Natural killer cell (primary cell): Measurements from ENCODE around the gene VEPH1. TPM values are rescaled to one million over a fixed set of nuclear protein-coding genes. Genes with fewer than 3 reads are reported as not detected.

Experiments
- ATAC-seq, 3 donors: fragments of 150-1000 bp in 2 of 3; fragments of 200-7000 bp in 1 of 3; cut with Tn5 transposase; 1 replicate in 1 of 3; 2 replicates in 2 of 3; pipeline ENCODE4 v1.10.0; 2021; ENCODE audit warnings: mild to moderate bottlenecking in 2 of 3, moderate library complexity in 2 of 3
- DNase-seq, 2 donors: peaks; one replicate each; pipeline versions ENCODE4 v3.0.0 to v3.0.0-alpha.2; 2013 to 2021; ENCODE audit warnings: mixed read lengths in 1 of 2
- H3K27ac ChIP-seq: one replicate; pipeline ENCODE4 v1.5.1; 2013; ENCODE audit warnings: mild to moderate bottlenecking, low read length
- H3K27me3 ChIP-seq: one replicate; pipeline ENCODE4 v1.6.1; 2013; ENCODE audit warnings: low read length; ENCODE audit not compliant: control insufficient read depth, insufficient read depth
- H3K36me3 ChIP-seq: one replicate; pipeline ENCODE4 v1.6.1; 2013; ENCODE audit warnings: low read length; ENCODE audit not compliant: control insufficient read depth, insufficient read depth
- H3K4me1 ChIP-seq: one replicate; pipeline ENCODE4 v1.6.1; 2013; ENCODE audit warnings: low read length; ENCODE audit not compliant: control insufficient read depth, insufficient read depth
- H3K4me3 ChIP-seq: one replicate; pipeline ENCODE4 v1.5.1; 2013; ENCODE audit warnings: low read length
- H3K9me3 ChIP-seq: one replicate; pipeline ENCODE4 v1.6.1; 2013; ENCODE audit warnings: low read length; ENCODE audit not compliant: control insufficient read depth, insufficient read depth
- H3K27ac Mint-ChIP-seq, 2 donors: one replicate each; pipeline ENCODE4 v1.8.0; 2022; ENCODE audit warnings: mild to moderate bottlenecking in 2 of 2, mixed read lengths in 2 of 2, moderate library complexity in 1 of 2
- H3K27me3 Mint-ChIP-seq, 2 donors: one replicate each; pipeline ENCODE4 v1.8.0; 2022; ENCODE audit warnings: low read depth in 2 of 2, mixed read lengths in 2 of 2
- H3K36me3 Mint-ChIP-seq: one replicate; pipeline ENCODE4 v1.8.0; 2022; ENCODE audit warnings: mixed read lengths
- H3K4me1 Mint-ChIP-seq, 2 donors: one replicate each; pipeline ENCODE4 v1.8.0; 2022; ENCODE audit warnings: mixed read lengths in 2 of 2
- H3K4me3 Mint-ChIP-seq: one replicate; pipeline ENCODE4 v1.8.0; 2022; ENCODE audit warnings: mild to moderate bottlenecking, moderate library complexity, mixed read lengths
- H3K9me3 Mint-ChIP-seq, 2 donors: one replicate each; pipeline ENCODE4 v1.8.0; 2022; ENCODE audit warnings: mixed read lengths in 2 of 2
- CTCF ChIP-seq: fragments of 200-600 bp; IDR thresholded peaks from one replicate; pipeline ENCODE4 v1.8.0; 2022; ENCODE audit warnings: antibody characterized with exemption
- WGBS: methylation state at CpG from one replicate; pipeline ENCODE4 v1.1.7; 2013; ENCODE audit warnings: missing lambda C conversion rate; ENCODE audit not compliant: insufficient coverage; 5-methylcytosine and 5-hydroxymethylcytosine counted together
- intact Hi-C: fragments of 100-400 bp; cut with micrococcal nuclease; formaldehyde crosslinking; loops from one replicate; pipeline ENCODE4 v1.14.2; 2022
- total RNA-seq, 4 donors: library from RNA; stranded (reverse); fragments of 120-200 nt in 1 of 4; gene quantifications; one replicate each; pipeline versions ENCODE4 v1.2.3 to v1.2.4, GENCODE V29; 2013 to 2022

VEPH1 gene
- total RNA-seq, 3 donors from 2014 or later (not counting 1 experiment from before 2014, with no cell fraction given), result 0.41 to 1.3 (median 0.60) TPM

- no peaks in the 10 kb centered on the region for H3K27me3 ChIP-seq
- DNase-seq (no peak), ATAC-seq (no peak)
- H3K9me3 Mint-ChIP-seq, result peaks cover 0 to 2% of the 10 kb centered on the region in 2 donors
- no peaks in the 10 kb centered on the region for H3K36me3 ChIP-seq
- no peaks in the 10 kb centered on the region for H3K36me3 Mint-ChIP-seq
- H3K4me1 ChIP-seq, result no peaks in the 10 kb centered on the region
- H3K27me3 Mint-ChIP-seq, result no peaks in the 10 kb centered on the region
- no peak for TF ChIP-seq CTCF
- no peak overlapping the region for H3K4me3 ChIP-seq
- intact Hi-C loops, result no loop called here
- H3K9me3 ChIP-seq, result no peaks in the 10 kb centered on the region
- H3K4me1 Mint-ChIP-seq, result no peaks in the 10 kb centered on the region
- no peak overlapping the region for H3K27ac ChIP-seq
- no peak overlapping the region for H3K4me3 Mint-ChIP-seq
- 92% methylated on average over 3 of the region's 4 CpGs for WGBS
- no peak overlapping the region for H3K27ac Mint-ChIP-seq
Observed at GRCh38 chr3:157313186-157313585, 190.0 kb downstream of the VEPH1 start.

GRCh38 chr3:157312376-157312745 lies 190.9 kb downstream of the VEPH1 start:
- intact Hi-C loops, result no loop called here
- Mint-ChIP-seq H3K4me1 (no peaks in the 10 kb centered on the region), H3K36me3 (no peaks in the 10 kb centered on the region), H3K4me3 (no peak overlapping the region), H3K9me3 (no peaks in the 10 kb centered on the region), H3K27ac (no peak overlapping the region), H3K27me3 (no peaks in the 10 kb centered on the region)
- DNase-seq (no peak), ATAC-seq (no peak)
- H3K4me1 ChIP-seq, result no peaks in the 10 kb centered on the region
- no peak overlapping the region for H3K27ac ChIP-seq
- H3K9me3 ChIP-seq, result no peaks in the 10 kb centered on the region
- H3K4me3 ChIP-seq, result no peak overlapping the region
- no peak for TF ChIP-seq CTCF
- H3K27me3 ChIP-seq, result no peaks in the 10 kb centered on the region
- H3K36me3 ChIP-seq, result no peaks in the 10 kb centered on the region

- Histone ChIP-seq H3K4me1 (no peaks in the 10 kb centered on the region), H3K27me3 (no peaks in the 10 kb centered on the region), H3K27ac (no peak overlapping the region), H3K9me3 (no peaks in the 10 kb centered on the region), H3K36me3 (no peaks in the 10 kb centered on the region), H3K4me3 (no peak overlapping the region)
- intact Hi-C loops, result no loop called here
- no peak for ATAC-seq
- no peak for TF ChIP-seq CTCF
- Mint-ChIP-seq H3K36me3 (no peaks in the 10 kb centered on the region), H3K27ac (no peak overlapping the region), H3K27me3 (no peaks in the 10 kb centered on the region), H3K4me3 (no peak overlapping the region), H3K9me3 (no peaks in the 10 kb centered on the region), H3K4me1 (no peaks in the 10 kb centered on the region)
- no CpG with 5 or more reads among the region's 2 CpGs for WGBS
- DNase-seq, result no peak
Observed at GRCh38 chr3:157311633-157312375, 191.4 kb downstream of the VEPH1 start.
